CD4-positive, alpha-beta T cell treated with Interleukin-1 beta for 1 hour (primary cell): ENCODE measurements around the gene FGF21.

Experiments
- DNase-seq, 2 donors: peaks; one replicate each; pipeline ENCODE4 v3.0.0-alpha.2; 2020 to 2022

Gene FGF21

GRCh38 chr19:48794291-48794690 is 39.0 kb downstream of the FGF21 start:
- no peak for DNase-seq

GRCh38 chr19:48795055-48795684 is 39.8 kb downstream of the FGF21 start:
- DNase-seq: peak; percentile 89 to 91

- DNase-seq: no peak
Measured at GRCh38 chr19:48795685-48796070, 40.4 kb downstream of the FGF21 start.

- no peak for DNase-seq
Measured at GRCh38 chr19:48796298-48797083, 41.2 kb downstream of the FGF21 start.

- no peak for DNase-seq
Measured at GRCh38 chr19:48797103-48797502, 41.8 kb downstream of the FGF21 start.

- DNase-seq: no peak
Measured at GRCh38 chr19:48798937-48799336, 43.6 kb downstream of the FGF21 start.

- DNase-seq: no peak
Measured at GRCh38 chr19:48799358-48800300, 44.3 kb downstream of the FGF21 start.

- no peak for DNase-seq
Measured at GRCh38 chr19:48802623-48803022, 47.3 kb downstream of the FGF21 start.

- no peak for DNase-seq
Measured at GRCh38 chr19:48804496-48804895, 49.2 kb downstream of the FGF21 start.

- DNase-seq: no peak
Measured at GRCh38 chr19:48805452-48805851, 50.1 kb downstream of the FGF21 start.

- peak in 1 of 2 donors; percentile 64 for DNase-seq
Measured at GRCh38 chr19:48806518-48806817, 51.1 kb downstream of the FGF21 start.

- DNase-seq: peak in 1 of 2 donors; percentile 47
Measured at GRCh38 chr19:48806818-48807589, 51.7 kb downstream of the FGF21 start.

GRCh38 chr19:48807590-48808308 is 52.4 kb downstream of the FGF21 start:
- no peak for DNase-seq
